ENCODE data around the gene MYO7B. TPM values are rescaled to one million over a fixed set of nuclear protein-coding genes. Genes with fewer than 3 reads are reported as not detected.

Gene MYO7B
- total and polyA plus RNA-seq, 2 donors (not counting 1 experiment from before 2014, with no cell fraction given), result under 0.01 TPM; not detected in 1

DNA sequence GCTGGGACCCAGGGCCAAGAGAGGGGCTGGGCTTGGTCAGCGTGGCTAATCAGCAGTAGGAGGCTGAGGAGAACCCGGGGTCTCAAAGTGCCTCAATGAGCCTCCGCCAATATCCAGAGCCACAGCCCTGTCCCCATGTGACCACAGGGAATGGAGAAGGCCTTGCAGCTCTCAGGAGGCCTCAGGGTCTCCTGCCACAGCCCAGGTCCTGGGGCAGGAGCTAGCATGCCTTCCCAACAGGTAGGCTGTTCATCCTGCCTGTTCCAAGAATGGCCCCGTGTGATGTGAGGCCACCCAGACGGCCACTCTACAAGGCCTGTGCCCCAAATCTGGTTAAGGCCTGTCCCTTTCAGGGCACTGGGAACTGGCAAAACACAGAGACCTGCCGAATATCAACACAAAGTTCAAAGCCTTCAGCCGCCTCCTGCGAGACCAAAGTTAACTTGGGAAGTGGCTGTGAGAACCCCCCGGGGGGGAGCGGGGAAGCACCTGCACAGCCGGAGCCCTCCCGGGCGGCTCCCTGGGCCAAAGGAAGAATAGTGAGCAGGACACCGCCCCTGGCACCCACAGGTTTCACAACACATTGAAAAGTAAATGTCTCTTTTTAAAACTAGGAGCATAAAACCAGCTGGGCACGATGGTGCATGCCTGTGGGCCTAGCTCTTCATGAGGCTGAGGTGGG is 144.3 kb downstream of the MYO7B start:
- peaks cover 6% of the 10 kb centered on the region for H3K4me1 ChIP-seq (ENCODE audit: control insufficient read depth, extremely low read depth, insufficient read depth, low read length)
- no peaks in the 10 kb centered on the region for H3K9me3 ChIP-seq (ENCODE audit: control insufficient read depth, insufficient read depth, low read depth, low read length)
- no peak overlapping the region for H2AFZ ChIP-seq (ENCODE audit: low read length)
- no peak overlapping the region for H3K4me3 ChIP-seq (replicated peaks in 1 of 4; ENCODE audit: control extremely low read depth in 1 of 4, insufficient read depth in 1 of 4, low read depth in 3 of 4, low read length in 4 of 4)
- H3K4me2 ChIP-seq (ENCODE audit: extremely low read depth, insufficient read depth, low read length), result no peak overlapping the region
- no peak for DNase-seq (ENCODE audit: low read depth in 2 of 2)
- TF ChIP-seq EZH2 (IDR thresholded peaks at IDR 0.05; ENCODE audit: low read length, missing control alignments) (no peak), CTCF (conservative IDR thresholded peaks at IDR 0.05 in 1 of 2, IDR thresholded peaks at IDR 0.05 in 1 of 2; ENCODE audit: low read depth in 1 of 2, low read length in 2 of 2) (no peak)
- H3K27me3 ChIP-seq (ENCODE audit: control insufficient read depth, insufficient read depth, low read length), result peaks cover 14% of the 10 kb centered on the region
- no peak overlapping the region for H3K9ac ChIP-seq (ENCODE audit: insufficient read depth, low read length)
- H3K36me3 ChIP-seq (ENCODE audit: control insufficient read depth, insufficient read depth, low read length), result no peaks in the 10 kb centered on the region
- no peaks in the 10 kb centered on the region for H4K20me1 ChIP-seq (ENCODE audit: control insufficient read depth, extremely low read depth, insufficient read depth, low read length)
- no peaks in the 10 kb centered on the region for H3K79me2 ChIP-seq (ENCODE audit: control insufficient read depth, insufficient read depth, low read length)
- no peak overlapping the region for H3K27ac ChIP-seq (ENCODE audit: insufficient read depth, low read length)

DNA sequence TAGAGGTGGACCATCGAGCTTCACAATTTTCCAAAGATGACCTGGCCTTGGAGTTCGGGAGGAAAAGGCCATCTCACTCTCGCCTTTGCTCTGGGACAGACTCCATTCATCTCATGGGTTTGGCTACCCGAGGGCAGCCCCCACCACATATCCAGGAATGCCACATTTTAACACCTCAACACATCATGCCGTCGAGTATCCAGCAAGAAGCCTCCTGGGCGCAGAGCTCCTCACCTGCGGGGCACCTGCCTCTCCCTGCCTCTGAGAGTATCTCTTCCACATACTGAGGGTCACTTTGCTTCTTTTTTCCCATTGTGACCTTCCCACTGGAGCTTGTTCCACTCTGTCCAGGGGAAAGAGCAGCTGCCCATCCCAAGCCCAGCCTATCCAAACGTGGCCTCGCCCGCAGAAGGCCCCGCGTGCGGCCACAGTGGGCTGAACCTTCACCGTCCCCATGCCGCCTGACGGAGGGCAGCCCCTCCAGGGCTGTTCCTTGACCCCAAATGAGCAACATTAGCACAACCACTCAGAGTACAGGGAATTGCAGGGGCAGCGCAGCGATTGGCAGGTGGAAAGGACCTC is 145.3 kb downstream of the MYO7B start:
- Histone ChIP-seq H3K27me3 (ENCODE audit: control insufficient read depth, insufficient read depth, low read length) (peaks cover 14% of the 10 kb centered on the region), H2AFZ (ENCODE audit: low read length) (no peak overlapping the region), H4K20me1 (ENCODE audit: control insufficient read depth, extremely low read depth, insufficient read depth, low read length) (no peaks in the 10 kb centered on the region), H3K4me1 (ENCODE audit: control insufficient read depth, extremely low read depth, insufficient read depth, low read length) (peaks cover 6% of the 10 kb centered on the region), H3K9me3 (ENCODE audit: control insufficient read depth, insufficient read depth, low read depth, low read length) (no peaks in the 10 kb centered on the region), H3K79me2 (ENCODE audit: control insufficient read depth, insufficient read depth, low read length) (no peaks in the 10 kb centered on the region), H3K9ac (ENCODE audit: insufficient read depth, low read length) (no peak overlapping the region), H3K4me3 (replicated peaks in 1 of 4; ENCODE audit: control extremely low read depth in 1 of 4, insufficient read depth in 1 of 4, low read depth in 3 of 4, low read length in 4 of 4) (no peak overlapping the region), H3K36me3 (ENCODE audit: control insufficient read depth, insufficient read depth, low read length) (no peaks in the 10 kb centered on the region), H3K4me2 (ENCODE audit: extremely low read depth, insufficient read depth, low read length) (peak overlapping the region; percentile 49), H3K27ac (ENCODE audit: insufficient read depth, low read length) (no peak overlapping the region)
- no peak for TF ChIP-seq CTCF (conservative IDR thresholded peaks at IDR 0.05 in 1 of 2, IDR thresholded peaks at IDR 0.05 in 1 of 2; ENCODE audit: low read depth in 1 of 2, low read length in 2 of 2)
- no peak for TF ChIP-seq EZH2 (IDR thresholded peaks at IDR 0.05; ENCODE audit: low read length, missing control alignments)
- no peak for DNase-seq (ENCODE audit: low read depth in 2 of 2)

- H3K27me3 ChIP-seq (ENCODE audit: control insufficient read depth, insufficient read depth, low read length), result peaks cover 14% of the 10 kb centered on the region
- peaks cover 6% of the 10 kb centered on the region for H3K4me1 ChIP-seq (ENCODE audit: control insufficient read depth, extremely low read depth, insufficient read depth, low read length)
- H3K79me2 ChIP-seq (ENCODE audit: control insufficient read depth, insufficient read depth, low read length), result no peaks in the 10 kb centered on the region
- H3K4me3 ChIP-seq (replicated peaks in 1 of 4; ENCODE audit: control extremely low read depth in 1 of 4, insufficient read depth in 1 of 4, low read depth in 3 of 4, low read length in 4 of 4), result no peak overlapping the region
- peak overlapping the region; percentile 43 for H2AFZ ChIP-seq (ENCODE audit: low read length)
- no peak overlapping the region for H3K9ac ChIP-seq (ENCODE audit: insufficient read depth, low read length)
- no peak for DNase-seq (ENCODE audit: low read depth in 2 of 2)
- no peaks in the 10 kb centered on the region for H3K36me3 ChIP-seq (ENCODE audit: control insufficient read depth, insufficient read depth, low read length)
- H3K9me3 ChIP-seq (ENCODE audit: control insufficient read depth, insufficient read depth, low read depth, low read length), result no peaks in the 10 kb centered on the region
- no peak overlapping the region for H3K27ac ChIP-seq (ENCODE audit: insufficient read depth, low read length)
- no peak for TF ChIP-seq CTCF (conservative IDR thresholded peaks at IDR 0.05 in 1 of 2, IDR thresholded peaks at IDR 0.05 in 1 of 2; ENCODE audit: low read depth in 1 of 2, low read length in 2 of 2)
- TF ChIP-seq EZH2 (IDR thresholded peaks at IDR 0.05; ENCODE audit: low read length, missing control alignments), result no peak
- peak overlapping the region; percentile 49 for H3K4me2 ChIP-seq (ENCODE audit: extremely low read depth, insufficient read depth, low read length)
- H4K20me1 ChIP-seq (ENCODE audit: control insufficient read depth, extremely low read depth, insufficient read depth, low read length), result no peaks in the 10 kb centered on the region
Measured at GRCh38 chr2:127681288-127681804, 145.9 kb downstream of the MYO7B start.
